WTC11 (cell line): ENCODE measurements around the gene SEZ6L.

Source experiments
- CTCF ChIP-seq: fragments of 200-600 bp; IDR thresholded peaks from 2 replicates; pipeline ENCODE4 v1.8.0; 2022; ENCODE audit warnings: antibody characterized with exemption
- HMGA2 ChIP-seq: fragments of 250-450 bp; sonication (Bioruptor Pico); IDR thresholded peaks from 2 replicates; pipeline ENCODE4 v1.4.0; 2021; ENCODE audit warnings: mild to moderate bottlenecking, moderate library complexity

- TF ChIP-seq CTCF (no peak), HMGA2 (CRISPR knock-in tag) (no peak)
These were observed 157.5 kb downstream of the SEZ6L start for GRCh38 chr22:26326803-26327202.
